Fibroblast of pulmonary artery (primary cell): ENCODE data around the gene NEK11.

Experiments
- DNase-seq: peaks from one replicate; pipeline ENCODE4 v3.0.0-alpha.2; 2010; ENCODE audit warnings: low read depth
- H3K4me3 ChIP-seq: replicated peaks from 2 replicates; pipeline ENCODE4 v1.5.1; 2011; ENCODE audit warnings: low read depth, mild to moderate bottlenecking, control low read depth, low read length, moderate library complexity
- TF ChIP-seq, protein P1 (sequence below): IDR thresholded peaks from 2 replicates; pipeline ENCODE4 v1.5.1; 2011; ENCODE audit warnings: mild to moderate bottlenecking, control low read depth, low read length, inconsistent platforms; ENCODE audit errors: missing control alignments

Gene NEK11

DNA sequence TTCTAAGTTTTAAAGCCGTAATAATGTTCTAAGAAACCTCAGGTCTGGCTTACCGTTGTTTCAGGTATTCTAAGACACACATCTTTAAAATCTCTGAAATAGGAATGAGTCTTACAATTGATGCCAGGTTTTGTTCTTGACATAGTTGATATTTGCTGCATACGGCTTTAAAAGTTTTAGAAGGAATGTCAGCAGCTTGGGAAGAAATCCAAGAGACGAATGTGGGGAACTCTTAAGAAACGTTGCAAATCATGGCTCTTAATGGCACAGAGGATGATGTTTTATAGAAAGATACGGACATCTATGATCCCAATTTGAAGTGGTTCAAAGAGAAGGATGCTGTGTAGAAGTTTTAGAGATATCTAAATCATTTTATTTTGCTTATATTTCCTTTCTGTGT is 366.4 kb downstream of the NEK11 start:
- no peak overlapping the region for H3K4me3 ChIP-seq
- TF ChIP-seq, protein P1, sequence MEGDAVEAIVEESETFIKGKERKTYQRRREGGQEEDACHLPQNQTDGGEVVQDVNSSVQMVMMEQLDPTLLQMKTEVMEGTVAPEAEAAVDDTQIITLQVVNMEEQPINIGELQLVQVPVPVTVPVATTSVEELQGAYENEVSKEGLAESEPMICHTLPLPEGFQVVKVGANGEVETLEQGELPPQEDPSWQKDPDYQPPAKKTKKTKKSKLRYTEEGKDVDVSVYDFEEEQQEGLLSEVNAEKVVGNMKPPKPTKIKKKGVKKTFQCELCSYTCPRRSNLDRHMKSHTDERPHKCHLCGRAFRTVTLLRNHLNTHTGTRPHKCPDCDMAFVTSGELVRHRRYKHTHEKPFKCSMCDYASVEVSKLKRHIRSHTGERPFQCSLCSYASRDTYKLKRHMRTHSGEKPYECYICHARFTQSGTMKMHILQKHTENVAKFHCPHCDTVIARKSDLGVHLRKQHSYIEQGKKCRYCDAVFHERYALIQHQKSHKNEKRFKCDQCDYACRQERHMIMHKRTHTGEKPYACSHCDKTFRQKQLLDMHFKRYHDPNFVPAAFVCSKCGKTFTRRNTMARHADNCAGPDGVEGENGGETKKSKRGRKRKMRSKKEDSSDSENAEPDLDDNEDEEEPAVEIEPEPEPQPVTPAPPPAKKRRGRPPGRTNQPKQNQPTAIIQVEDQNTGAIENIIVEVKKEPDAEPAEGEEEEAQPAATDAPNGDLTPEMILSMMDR: no peak
- DNase-seq: peak; percentile 22

DNA sequence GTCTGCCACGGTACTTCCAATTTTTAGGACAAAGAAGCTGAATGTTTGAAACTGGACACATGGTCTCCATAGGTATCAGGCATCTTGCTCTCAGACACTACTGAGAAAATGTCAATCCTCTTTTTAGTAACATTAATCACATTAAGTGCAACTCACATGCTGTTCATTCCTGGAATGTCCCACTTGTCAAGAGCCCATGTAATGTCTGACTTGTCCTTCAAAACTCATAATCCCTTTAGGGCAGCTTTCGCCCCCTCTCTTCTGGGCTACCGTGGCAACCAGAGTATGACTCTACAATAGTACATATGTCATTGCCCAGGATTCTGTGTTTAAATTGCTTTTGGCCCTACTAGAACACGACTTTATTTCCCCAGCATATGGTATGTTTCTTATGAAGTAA is 367.2 kb downstream of the NEK11 start:
- TF ChIP-seq, protein P1: no peak
- no peak overlapping the region for H3K4me3 ChIP-seq
- DNase-seq: no peak

DNA sequence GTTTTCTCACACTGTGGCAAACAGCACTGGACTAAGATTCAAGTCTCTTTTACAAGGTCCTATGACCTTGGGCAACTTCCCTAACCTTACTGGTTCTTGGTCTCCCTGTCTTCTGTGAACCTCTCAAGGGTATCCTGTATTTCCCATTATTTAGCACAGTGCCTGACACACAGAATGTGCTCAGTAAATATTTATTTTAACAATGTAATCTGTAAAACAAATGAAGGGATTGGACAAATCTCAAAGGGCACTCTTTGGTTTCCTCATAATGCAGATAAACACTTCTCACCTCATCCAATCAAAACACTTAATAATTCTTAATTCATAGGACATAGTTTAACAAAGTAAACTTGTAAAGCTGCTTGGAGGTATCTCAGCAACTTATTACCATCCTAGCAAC is 367.7 kb downstream of the NEK11 start:
- TF ChIP-seq, protein P1: no peak
- no peak for DNase-seq
- no peak overlapping the region for H3K4me3 ChIP-seq

DNA sequence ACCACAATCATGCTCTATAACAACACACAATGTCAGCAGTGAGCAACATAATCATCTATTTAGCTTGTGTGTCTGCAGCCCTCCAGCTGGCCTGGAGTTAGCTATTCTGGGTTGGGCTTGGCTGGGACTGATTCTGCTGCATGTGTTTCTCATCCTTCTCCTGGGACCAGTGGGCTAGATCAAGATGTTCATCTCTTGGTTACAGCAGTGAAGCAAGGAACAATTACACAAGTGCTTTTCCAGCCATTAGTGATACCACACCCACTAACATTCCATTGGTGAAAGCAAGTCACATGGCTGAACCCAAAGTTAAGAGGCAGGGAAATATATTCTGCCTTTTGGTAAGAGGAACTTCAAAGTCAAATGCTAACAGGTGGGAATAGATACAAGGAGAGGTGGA is 369.5 kb downstream of the NEK11 start:
- TF ChIP-seq, protein P1: no peak
- no peak for DNase-seq
- H3K4me3 ChIP-seq: no peak overlapping the region

DNA sequence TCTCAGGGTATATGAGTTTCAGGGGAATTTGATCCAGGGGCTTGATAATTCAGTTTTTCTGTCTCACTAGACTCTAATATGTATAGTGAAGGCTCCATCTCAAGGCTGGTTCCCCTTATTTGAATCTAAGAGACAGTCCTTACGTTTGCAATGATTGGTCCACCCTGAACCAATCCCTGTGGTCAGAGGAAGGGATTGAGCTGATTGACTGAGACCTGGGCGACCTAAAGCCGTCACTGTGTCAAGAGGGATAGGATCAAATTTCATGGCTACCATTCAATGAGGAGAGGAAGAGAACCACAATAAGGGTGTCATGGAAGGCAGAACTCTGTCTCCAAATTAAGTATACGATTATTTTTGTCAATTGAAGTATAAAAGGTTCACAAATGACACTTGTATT is 371.2 kb downstream of the NEK11 start:
- no peak for DNase-seq
- TF ChIP-seq, protein P1: no peak
- H3K4me3 ChIP-seq: no peak overlapping the region
